Measurements from ENCODE around the gene PREX1. TPM values are rescaled to one million over a fixed set of nuclear protein-coding genes. Genes with fewer than 3 reads are reported as not detected.
A peak's percentile ranks its signal among the peaks of the same experiment; 100 is the strongest.

The PREX1 gene
- polyA plus RNA-seq, 4 donors: 14.1 to 16.7 (median 15.3) TPM

- no peak for DNase-seq (ENCODE audit: low read depth in 4 of 4, low spot score in 3 of 4)
These were observed 140.5 kb downstream of the PREX1 start for GRCh38 chr20:48687117-48687800.

GRCh38 chr20:48686238-48687116 lies 141.3 kb downstream of the PREX1 start:
- DNase-seq (ENCODE audit: low read depth in 4 of 4, low spot score in 3 of 4): no peak

- DNase-seq (ENCODE audit: low read depth in 4 of 4, low spot score in 3 of 4): no peak
These were observed 142.5 kb downstream of the PREX1 start for GRCh38 chr20:48685300-48685699.

- no peak for DNase-seq (ENCODE audit: low read depth in 4 of 4, low spot score in 3 of 4)
These were observed 143.2 kb downstream of the PREX1 start for GRCh38 chr20:48684501-48685041.

- DNase-seq (ENCODE audit: low read depth in 4 of 4, low spot score in 3 of 4): no peak
These were observed 144.2 kb downstream of the PREX1 start for GRCh38 chr20:48683467-48684175.

GRCh38 chr20:48682529-48683363 lies 145.1 kb downstream of the PREX1 start:
- peak; percentile 76 to 88 (median 84) for DNase-seq (ENCODE audit: low read depth in 4 of 4, low spot score in 3 of 4)

GRCh38 chr20:48681873-48682426 lies 145.8 kb downstream of the PREX1 start:
- DNase-seq (ENCODE audit: low read depth in 4 of 4, low spot score in 3 of 4): no peak

GRCh38 chr20:48681201-48681872 lies 146.5 kb downstream of the PREX1 start:
- DNase-seq (ENCODE audit: low read depth in 4 of 4, low spot score in 3 of 4): no peak

- no peak for DNase-seq (ENCODE audit: low read depth in 4 of 4, low spot score in 3 of 4)
These were observed 147.1 kb downstream of the PREX1 start for GRCh38 chr20:48680650-48681049.

- no peak for DNase-seq (ENCODE audit: low read depth in 4 of 4, low spot score in 3 of 4)
These were observed 148.2 kb downstream of the PREX1 start for GRCh38 chr20:48679599-48679998.

GRCh38 chr20:48679011-48679410 lies 148.8 kb downstream of the PREX1 start:
- DNase-seq (ENCODE audit: low read depth in 4 of 4, low spot score in 3 of 4): no peak

- DNase-seq (ENCODE audit: low read depth in 4 of 4, low spot score in 3 of 4): no peak
These were observed 149.4 kb downstream of the PREX1 start for GRCh38 chr20:48678421-48678820.

- DNase-seq (ENCODE audit: low read depth in 4 of 4, low spot score in 3 of 4): no peak
These were observed 150.9 kb downstream of the PREX1 start for GRCh38 chr20:48676795-48677460.

GRCh38 chr20:48676125-48676524 lies 151.7 kb downstream of the PREX1 start:
- DNase-seq (ENCODE audit: low read depth in 4 of 4, low spot score in 3 of 4): no peak

- DNase-seq (ENCODE audit: low read depth in 4 of 4, low spot score in 3 of 4): no peak
These were observed 153.3 kb downstream of the PREX1 start for GRCh38 chr20:48674461-48674860.

- no peak for DNase-seq (ENCODE audit: low read depth in 4 of 4, low spot score in 3 of 4)
These were observed 154.3 kb downstream of the PREX1 start for GRCh38 chr20:48673507-48673906.

- no peak for DNase-seq (ENCODE audit: low read depth in 4 of 4, low spot score in 3 of 4)
These were observed 155.5 kb downstream of the PREX1 start for GRCh38 chr20:48672324-48672723.

GRCh38 chr20:48671141-48671540 lies 156.7 kb downstream of the PREX1 start:
- no peak for DNase-seq (ENCODE audit: low read depth in 4 of 4, low spot score in 3 of 4)

Measured in right renal pelvis (tissue), 4 donors.